Cardiac muscle cell (in vitro differentiated cells and primary cell): ENCODE data around the gene MCEMP1. TPM values are rescaled to one million over a fixed set of nuclear protein-coding genes. Genes with fewer than 3 reads are reported as not detected.
A peak's percentile ranks its signal among the peaks of the same experiment; 100 is the strongest.

Experiments
- DNase-seq, 2 donors: peaks; one replicate each; pipeline versions ENCODE4 v3.0.0 to v3.0.0-alpha.2; 2010 to 2017; ENCODE audit warnings: low read depth in 1 of 2, low spot score in 1 of 2
- H3K27ac ChIP-seq: fragments of 200-600 bp; sonication (generic); 2 replicates; pipeline ENCODE4 v1.5.1; 2016
- H3K27me3 ChIP-seq: fragments of 200-600 bp; sonication (generic); 2 replicates; pipeline ENCODE4 v1.6.0; 2016; ENCODE audit warnings: control low read depth
- H3K36me3 ChIP-seq: fragments of 200-600 bp; sonication (generic); 2 replicates; pipeline ENCODE4 v1.5.1; 2016; ENCODE audit warnings: control low read depth
- H3K4me1 ChIP-seq: fragments of 200-600 bp; sonication (generic); 2 replicates; pipeline ENCODE4 v1.8.1; 2017; ENCODE audit warnings: low read depth, mild to moderate bottlenecking, mixed run types
- H3K4me3 ChIP-seq: fragments of 200-600 bp; sonication (generic); 2 replicates; pipeline ENCODE4 v1.5.1; 2016; ENCODE audit warnings: mild to moderate bottlenecking
- H3K9me3 ChIP-seq: fragments of 200-600 bp; sonication (generic); 2 replicates; pipeline ENCODE4 v1.5.1; 2017; ENCODE audit warnings: low read depth, mild to moderate bottlenecking, control low read depth
- CTCF ChIP-seq: IDR thresholded peaks from 2 replicates; pipeline ENCODE4 v1.5.1; 2012; ENCODE audit warnings: low read depth, mild to moderate bottlenecking, low read length
- polyA plus RNA-seq: library from polyadenylated mRNA; unstranded; fragments of >200 nt; fragmentation: Nextera tagmentation; extraction: Ambion mirVana; gene quantifications from 2 replicates; pipeline ENCODE4 v1.2.1, GENCODE V29; 2016
- total RNA-seq: library from RNA; depleted of rRNA; stranded (reverse); fragments of >200 nt; gene quantifications from 2 replicates; pipeline ENCODE4 v1.2.3, GENCODE V29; 2016

Gene MCEMP1
- total and polyA plus RNA-seq, 2 experiments from 2014 or later, result not detected

GRCh38 chr19:7681340-7682174 lies 4.7 kb downstream of the MCEMP1 start:
- Histone ChIP-seq H3K9me3 (no peaks in the 10 kb centered on the region), H3K27ac (no peak overlapping the region), H3K27me3 (peaks cover 9% of the 10 kb centered on the region), H3K4me1 (no peaks in the 10 kb centered on the region), H3K36me3 (peaks cover 6% of the 10 kb centered on the region), H3K4me3 (peak overlapping the region; percentile 70)
- peak; percentile 77 for TF ChIP-seq CTCF
- peak; percentile 75 to 84 for DNase-seq

- Histone ChIP-seq H3K9me3 (no peaks in the 10 kb centered on the region), H3K27me3 (peaks cover 2% of the 10 kb centered on the region), H3K36me3 (peaks cover 6% of the 10 kb centered on the region), H3K27ac (no peak overlapping the region), H3K4me1 (no peaks in the 10 kb centered on the region), H3K4me3 (no peak overlapping the region)
- TF ChIP-seq CTCF, result no peak
- DNase-seq, result no peak
These were observed 5.4 kb downstream of the MCEMP1 start for GRCh38 chr19:7682175-7682855.

- no peaks in the 10 kb centered on the region for H3K4me1 ChIP-seq
- TF ChIP-seq CTCF, result no peak
- H3K36me3 ChIP-seq, result peaks cover 6% of the 10 kb centered on the region
- no peak for DNase-seq
- H3K27me3 ChIP-seq, result no peaks in the 10 kb centered on the region
- no peaks in the 10 kb centered on the region for H3K9me3 ChIP-seq
- no peak overlapping the region for H3K4me3 ChIP-seq
- no peak overlapping the region for H3K27ac ChIP-seq
These were observed 8.9 kb downstream of the MCEMP1 start for GRCh38 chr19:7685546-7686445.

- no peak overlapping the region for H3K27ac ChIP-seq
- no peaks in the 10 kb centered on the region for H3K9me3 ChIP-seq
- no peak for DNase-seq
- no peak for TF ChIP-seq CTCF
- peaks cover 6% of the 10 kb centered on the region for H3K36me3 ChIP-seq
- H3K27me3 ChIP-seq, result no peaks in the 10 kb centered on the region
- H3K4me1 ChIP-seq, result no peaks in the 10 kb centered on the region
- no peak overlapping the region for H3K4me3 ChIP-seq
These were observed 10.3 kb downstream of the MCEMP1 start for GRCh38 chr19:7687177-7687576.

GRCh38 chr19:7689165-7689564 lies 12.3 kb downstream of the MCEMP1 start:
- Histone ChIP-seq H3K9me3 (no peaks in the 10 kb centered on the region), H3K4me3 (no peak overlapping the region), H3K27me3 (no peaks in the 10 kb centered on the region), H3K27ac (no peak overlapping the region), H3K36me3 (peaks cover 3% of the 10 kb centered on the region), H3K4me1 (no peaks in the 10 kb centered on the region)
- TF ChIP-seq CTCF, result no peak
- DNase-seq, result no peak
